Stimulated activated CD4-positive, alpha-beta T cell treated with anti-CD3 and anti-CD28 coated beads, Interleukin-12 subunit alpha, Interleukin-12 subunit beta, amount 100 ng/mL, for 4 hours (primary cell): ENCODE results near the gene ESRRA.
A peak's percentile ranks its signal among the peaks of the same experiment; 100 is the strongest.

Experiments
- DNase-seq: peaks from one replicate; pipeline ENCODE4 v3.0.0-alpha.2; 2020

The ESRRA gene

DNA sequence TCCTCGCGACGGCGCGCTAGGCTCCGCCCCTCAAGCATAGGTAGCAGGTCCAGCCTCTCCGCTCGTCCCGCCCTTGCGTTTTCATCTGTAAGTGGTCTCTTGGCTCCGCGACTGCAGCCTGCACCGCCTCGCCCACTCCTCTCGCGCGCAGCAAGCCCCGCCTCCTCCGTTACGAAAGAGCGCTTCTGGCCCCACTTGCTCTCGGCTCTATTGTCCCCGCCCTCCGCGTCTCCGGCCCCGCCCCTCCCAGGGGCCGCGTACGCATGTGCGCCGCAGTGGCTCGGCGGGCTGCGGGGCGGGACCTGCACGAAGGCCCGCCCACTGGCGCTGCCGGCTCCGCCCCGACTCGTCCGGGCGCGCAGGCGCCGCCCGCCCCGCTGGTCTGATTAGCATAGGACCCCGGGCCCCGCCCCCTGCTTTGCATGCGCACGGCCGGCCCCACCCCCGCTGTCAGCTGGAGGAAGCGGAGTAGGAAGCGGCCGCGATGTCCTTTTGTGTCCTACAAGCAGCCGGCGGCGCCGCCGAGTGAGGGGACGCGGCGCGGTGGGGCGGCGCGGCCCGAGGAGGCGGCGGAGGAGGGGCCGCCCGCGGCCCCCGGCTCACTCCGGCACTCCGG is at the start of gene ESRRA:
ESRRA (plus strand) TSS at position 450 of the 616 bp plus-strand sequence. CDS start 1,656 bp downstream, outside the sequence.
- peak; percentile 100 for DNase-seq

DNA sequence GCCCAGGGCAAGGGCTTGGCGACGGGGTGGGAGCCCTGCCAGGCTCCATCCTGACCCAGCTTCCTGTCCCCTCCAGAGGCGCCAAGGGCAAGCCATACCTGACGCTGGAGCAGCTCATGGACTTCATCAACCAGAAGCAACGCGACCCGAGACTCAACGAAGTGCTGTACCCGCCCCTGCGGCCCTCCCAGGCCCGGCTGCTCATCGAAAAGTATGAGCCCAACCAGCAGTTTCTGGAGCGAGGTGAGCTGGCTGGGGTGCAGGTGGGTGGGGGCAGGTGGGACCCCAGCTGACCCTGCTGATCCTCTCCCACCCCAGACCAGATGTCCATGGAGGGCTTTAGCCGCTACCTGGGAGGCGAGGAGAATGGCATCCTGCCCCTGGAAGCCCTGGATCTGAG is 49.0 kb upstream of the ESRRA start:
- DNase-seq: no peak

DNA sequence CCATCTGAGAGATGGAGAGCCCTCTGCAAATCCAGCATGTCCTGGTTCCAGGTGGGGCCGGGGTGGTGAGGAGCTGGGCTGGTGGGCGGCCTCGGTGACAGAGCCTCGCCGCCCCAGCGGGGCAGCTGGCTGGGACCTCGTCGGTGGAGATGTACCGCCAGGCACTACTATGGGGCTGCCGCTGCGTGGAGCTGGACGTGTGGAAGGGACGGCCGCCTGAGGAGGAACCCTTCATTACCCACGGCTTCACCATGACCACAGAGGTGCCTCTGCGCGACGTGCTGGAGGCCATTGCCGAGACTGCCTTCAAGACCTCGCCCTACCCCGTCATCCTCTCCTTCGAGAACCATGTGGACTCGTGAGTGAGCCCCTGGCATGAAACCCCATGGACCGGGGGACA is 47.0 kb upstream of the ESRRA start:
- DNase-seq: no peak

DNA sequence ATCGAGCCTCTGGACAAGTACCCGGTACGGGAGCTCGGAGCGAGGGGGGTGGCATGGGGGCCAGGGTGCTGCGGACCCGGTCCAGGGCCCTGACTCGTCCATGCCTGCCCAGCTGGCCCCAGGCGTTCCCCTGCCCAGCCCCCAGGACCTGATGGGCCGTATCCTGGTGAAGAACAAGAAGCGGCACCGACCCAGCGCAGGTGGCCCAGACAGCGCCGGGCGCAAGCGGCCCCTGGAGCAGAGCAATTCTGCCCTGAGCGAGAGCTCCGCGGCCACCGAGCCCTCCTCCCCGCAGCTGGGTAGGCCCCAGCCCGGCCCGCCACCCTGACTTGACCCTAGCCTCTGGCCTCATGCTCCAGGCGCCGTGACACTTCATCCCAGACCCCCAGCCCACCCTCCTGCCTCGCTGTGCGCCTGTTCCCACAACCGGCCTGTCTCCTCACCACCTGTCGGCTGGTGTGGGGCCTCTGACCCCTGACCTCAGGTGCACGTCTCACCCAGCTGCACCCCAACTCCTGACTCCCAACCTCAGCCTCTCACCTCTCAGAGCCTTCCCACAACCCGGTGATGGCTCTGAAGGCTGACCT is 46.3 kb upstream of the ESRRA start:
- no peak for DNase-seq

DNA sequence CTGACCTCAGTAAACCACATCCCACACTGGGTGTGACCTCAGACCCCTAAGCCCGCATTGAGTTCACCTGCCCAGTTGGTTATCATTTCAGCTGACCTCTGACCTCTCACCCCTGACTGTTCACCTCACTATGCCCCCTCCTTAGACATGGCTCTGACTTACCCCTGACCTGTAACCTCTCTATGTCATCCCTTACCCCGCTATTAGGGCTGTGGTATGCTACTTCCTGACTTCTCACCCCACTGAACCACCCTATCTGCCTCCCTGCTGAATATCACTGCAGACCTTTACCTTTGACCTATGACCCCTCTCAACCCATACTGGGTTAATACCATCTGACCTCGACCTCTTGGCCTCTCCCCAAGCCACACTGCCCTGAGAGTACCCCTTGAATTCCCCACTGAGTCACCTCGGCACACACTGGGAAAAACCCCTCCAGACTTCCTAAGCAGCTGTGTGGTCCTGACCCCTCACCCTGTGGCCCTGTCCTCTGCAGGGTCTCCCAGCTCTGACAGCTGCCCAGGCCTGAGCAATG is 45.7 kb upstream of the ESRRA start:
- no peak for DNase-seq

DNA sequence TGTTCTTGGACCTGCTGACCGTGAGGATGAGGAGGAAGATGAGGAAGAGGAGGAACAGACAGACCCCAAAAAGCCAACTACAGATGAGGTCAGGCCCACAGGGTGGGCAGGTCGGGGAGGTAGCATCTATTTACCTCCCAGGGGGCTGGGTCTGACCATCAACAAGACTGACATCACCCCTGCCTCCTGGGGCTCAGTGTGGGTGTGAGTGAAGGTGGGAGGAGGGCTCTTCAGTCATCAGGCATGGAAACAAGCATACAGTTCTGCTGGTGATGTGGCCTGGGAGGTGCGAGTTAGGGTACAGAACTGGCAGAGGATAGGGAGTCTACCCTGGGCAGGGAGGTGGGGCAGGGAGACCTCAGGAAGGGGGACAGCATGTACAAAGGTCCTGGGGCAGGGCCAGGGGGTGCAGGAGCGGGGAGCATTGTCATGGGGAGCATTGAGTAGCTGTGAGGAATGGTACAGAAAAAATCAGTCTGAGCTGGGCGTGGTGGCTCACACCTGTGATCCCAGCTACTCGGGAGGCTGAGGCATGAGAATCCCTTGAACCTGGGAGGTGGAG is 45.1 kb upstream of the ESRRA start:
- no peak for DNase-seq

DNA sequence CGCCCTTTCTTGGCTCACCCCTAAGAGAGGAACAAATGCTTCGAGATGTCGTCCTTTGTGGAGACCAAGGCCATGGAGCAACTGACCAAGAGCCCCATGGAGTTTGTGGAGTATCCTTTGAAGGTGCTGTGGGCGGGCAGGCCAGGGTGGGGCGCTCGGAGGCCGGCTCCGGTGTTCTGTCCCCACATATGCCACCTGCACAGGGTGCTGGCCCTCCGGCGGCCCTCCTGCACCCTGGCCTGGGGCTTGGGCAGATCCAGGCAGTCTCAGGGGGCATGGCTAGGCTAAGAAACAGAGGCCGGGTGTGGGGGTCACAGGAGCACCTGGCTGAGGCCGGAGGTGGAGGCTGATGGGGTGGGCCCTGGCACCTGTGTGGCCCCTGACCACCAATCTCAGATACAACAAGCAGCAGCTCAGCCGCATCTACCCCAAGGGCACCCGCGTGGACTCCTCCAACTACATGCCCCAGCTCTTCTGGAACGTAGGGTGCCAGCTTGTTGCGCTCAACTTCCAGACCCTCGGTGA is 43.7 kb upstream of the ESRRA start:
- DNase-seq: no peak

DNA sequence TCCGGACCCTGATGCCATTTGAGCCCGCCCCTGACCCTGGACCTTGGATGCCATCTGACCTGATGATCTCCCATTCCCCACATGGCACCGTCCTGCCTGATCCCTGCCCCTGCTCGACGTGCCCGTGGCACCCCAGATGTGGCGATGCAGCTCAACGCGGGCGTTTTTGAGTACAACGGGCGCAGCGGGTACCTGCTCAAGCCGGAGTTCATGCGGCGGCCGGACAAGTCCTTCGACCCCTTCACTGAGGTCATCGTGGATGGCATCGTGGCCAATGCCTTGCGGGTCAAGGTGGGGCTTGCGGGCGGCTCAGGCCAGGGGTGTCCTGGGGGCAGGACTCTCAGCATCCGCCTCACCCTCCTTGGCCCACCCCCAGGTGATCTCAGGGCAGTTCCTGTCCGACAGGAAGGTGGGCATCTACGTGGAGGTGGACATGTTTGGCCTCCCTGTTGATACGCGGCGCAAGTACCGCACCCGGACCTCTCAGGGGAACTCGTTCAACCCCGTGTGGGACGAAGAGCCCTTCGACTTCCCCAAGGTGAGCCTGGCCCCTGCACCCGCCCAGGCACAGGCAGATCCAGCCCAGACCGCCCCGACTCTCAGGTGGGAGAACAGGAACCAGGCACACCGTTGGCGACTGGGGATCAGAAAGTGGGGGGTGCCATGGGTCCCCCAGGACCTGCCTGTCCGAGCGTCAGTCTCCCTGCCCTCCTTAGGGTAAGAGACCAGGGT is 42.9 kb upstream of the ESRRA start:
- no peak for DNase-seq

DNA sequence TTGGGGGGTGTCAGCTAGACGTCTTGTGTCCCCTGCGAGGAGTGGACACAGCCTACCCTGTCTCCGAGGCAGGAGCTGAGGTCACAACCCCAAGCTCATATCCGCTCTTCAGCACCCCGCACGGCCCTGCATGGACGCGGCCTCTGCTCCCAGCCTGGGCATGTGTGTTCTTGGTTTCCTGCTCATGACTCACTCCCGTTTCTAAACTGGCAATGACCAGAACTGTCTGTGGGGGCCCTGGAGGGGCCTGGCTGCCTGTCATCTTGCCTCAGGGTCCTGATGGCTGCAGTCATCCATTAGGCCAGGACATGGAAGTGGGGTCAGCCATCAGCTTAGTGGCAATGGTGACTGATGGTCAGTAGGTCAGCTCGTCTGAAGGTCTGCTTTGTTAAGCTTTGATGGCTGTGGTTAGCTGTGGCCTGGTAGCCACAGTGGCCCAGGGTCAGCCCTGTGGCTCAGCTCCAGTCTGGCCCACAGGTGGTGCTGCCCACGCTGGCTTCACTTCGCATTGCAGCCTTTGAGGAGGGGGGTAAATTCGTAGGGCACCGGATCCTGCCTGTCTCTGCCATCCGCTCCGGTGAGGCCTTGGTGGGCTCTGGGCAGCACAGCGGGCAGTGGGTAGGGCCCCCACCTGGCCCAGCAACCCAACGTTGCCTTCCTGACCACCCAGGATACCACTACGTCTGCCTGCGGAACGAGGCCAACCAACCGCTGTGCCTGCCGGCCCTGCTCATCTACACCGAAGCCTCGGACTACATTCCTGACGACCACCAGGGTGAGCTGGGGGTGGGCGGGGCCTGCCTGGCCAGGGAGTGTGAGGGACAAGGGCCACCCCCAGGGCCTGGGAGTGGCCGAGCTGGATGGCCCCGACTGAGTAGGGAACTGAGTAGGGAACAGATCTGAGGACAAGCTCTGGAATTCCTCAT is 42.0 kb upstream of the ESRRA start:
- no peak for DNase-seq

DNA sequence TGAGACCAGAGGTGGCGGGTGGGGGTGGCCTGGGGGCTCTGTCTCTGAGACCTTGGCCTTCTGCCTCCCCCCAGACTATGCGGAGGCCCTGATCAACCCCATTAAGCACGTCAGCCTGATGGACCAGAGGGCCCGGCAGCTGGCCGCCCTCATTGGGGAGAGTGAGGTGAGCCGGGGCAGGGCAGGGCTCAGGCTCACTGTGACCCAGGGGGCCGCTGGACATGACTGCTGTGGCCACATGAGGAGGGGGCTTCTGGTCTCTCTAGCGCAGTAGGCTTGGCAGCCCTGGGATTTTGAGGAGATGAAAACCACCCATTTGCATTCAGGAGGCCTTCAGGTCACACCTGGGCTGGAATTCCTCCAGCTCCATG is 41.4 kb upstream of the ESRRA start:
- no peak for DNase-seq

DNA sequence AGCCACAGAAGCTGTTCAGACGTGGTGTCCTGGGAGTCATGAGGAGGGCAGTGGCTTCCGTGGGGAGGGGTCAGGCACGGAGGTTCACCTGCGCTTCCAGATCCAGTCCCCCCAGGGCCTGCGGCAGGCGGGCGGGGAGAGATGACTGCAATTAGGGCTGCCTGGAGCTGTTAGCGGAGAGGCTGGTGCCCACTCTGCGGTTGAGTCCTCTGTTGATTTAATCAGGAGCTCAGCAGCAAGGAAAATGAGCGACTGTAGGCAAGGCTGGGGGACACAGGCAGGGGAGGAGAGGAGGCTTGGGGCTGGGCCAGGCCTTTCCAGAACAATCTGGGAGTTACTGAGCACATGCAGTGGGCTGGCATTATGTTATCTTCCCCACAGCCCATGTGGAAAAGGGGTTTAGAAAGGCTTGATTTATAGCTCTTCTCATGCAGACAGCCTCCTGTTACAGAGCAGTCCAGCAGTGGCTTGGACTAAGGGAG is 40.9 kb upstream of the ESRRA start:
- no peak for DNase-seq

DNA sequence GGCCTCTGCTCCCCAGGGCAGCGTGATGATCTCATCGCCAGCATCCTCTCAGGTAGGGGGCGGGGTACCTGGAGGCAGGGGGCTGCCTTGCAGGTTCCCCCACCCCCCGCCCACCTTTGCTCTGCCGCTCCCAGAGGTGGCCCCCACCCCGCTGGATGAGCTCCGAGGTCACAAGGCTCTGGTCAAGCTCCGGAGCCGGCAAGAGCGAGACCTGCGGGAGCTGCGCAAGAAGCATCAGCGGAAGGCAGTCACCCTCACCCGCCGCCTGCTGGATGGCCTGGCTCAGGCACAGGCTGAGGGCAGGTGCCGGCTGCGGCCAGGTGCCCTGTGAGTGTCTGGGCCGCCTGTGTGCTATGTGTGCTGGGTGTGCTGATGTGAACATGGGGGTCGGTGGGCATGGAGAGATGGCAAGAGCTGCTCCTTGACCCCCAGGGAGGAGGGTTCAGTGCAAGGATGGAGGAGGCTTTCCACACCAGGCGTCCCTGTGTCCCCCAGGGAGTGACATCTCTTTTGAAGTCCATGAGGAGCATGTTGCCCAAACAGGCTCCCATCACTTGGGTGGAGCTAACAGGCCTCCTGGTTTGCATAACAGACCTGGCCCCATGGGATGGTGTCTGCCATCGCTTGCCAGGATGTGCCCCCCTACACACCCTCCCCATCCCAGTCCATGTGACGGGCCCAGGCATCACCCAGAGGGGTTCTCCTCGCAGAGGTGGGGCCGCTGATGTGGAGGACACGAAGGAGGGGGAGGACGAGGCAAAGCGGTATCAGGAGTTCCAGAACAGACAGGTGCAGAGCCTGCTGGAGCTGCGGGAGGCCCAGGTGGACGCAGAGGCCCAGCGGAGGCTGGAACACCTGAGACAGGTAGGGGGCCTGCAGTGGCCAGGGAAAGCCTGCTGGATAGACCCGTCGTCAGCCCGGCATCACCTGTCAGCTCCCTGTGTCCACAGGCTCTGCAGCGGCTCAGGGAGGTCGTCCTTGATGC is 39.9 kb upstream of the ESRRA start:
- no peak for DNase-seq

DNA sequence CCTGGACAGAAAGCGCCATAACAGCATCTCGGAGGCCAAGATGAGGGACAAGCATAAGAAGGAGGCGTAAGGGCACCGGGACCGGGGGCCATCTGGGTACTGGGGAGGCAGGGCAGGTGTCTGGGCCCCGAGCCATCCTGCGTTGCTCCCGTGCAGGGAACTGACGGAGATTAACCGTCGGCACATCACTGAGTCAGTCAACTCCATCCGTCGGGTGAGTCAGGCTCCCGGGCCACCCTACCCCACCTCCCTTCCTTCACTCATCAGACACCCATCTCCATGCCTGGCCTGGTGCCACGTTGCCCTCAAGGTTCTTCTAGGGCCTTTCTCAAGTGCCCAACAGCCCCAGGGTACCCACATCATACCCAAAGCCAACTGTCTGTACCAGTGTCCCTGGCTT is 39.0 kb upstream of the ESRRA start:
- no peak for DNase-seq

DNA sequence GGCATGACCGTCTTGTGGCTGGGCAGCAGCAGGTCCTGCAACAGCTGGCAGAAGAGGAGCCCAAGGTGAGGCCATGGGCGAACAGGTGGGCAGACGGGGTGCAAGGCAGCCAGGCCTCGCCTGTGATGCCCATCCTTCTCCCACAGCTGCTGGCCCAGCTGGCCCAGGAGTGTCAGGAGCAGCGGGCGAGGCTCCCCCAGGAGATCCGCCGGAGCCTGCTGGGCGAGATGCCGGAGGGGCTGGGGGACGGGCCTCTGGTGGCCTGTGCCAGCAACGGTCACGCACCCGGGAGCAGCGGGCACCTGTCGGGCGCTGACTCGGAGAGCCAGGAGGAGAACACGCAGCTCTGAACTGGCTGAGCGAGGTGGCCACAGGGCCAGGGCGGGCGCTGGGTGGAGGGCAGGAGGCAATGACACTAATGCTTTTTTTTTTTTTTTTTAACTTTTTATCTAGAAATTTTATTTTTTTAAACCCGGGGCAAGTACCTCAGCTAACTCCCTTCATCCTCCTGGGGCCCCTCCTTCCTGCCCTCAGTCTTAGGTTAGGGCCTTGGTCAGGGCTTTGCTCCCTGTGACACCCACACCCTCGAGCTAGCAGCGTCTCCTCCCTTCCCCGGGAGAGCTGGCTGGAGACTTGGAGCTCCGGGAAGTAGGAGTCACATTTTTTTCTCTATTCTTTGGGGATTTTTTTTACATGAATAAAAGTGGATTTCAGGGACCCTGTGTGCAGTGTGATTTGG is 37.9 kb upstream of the ESRRA start:
- no peak for DNase-seq

DNA sequence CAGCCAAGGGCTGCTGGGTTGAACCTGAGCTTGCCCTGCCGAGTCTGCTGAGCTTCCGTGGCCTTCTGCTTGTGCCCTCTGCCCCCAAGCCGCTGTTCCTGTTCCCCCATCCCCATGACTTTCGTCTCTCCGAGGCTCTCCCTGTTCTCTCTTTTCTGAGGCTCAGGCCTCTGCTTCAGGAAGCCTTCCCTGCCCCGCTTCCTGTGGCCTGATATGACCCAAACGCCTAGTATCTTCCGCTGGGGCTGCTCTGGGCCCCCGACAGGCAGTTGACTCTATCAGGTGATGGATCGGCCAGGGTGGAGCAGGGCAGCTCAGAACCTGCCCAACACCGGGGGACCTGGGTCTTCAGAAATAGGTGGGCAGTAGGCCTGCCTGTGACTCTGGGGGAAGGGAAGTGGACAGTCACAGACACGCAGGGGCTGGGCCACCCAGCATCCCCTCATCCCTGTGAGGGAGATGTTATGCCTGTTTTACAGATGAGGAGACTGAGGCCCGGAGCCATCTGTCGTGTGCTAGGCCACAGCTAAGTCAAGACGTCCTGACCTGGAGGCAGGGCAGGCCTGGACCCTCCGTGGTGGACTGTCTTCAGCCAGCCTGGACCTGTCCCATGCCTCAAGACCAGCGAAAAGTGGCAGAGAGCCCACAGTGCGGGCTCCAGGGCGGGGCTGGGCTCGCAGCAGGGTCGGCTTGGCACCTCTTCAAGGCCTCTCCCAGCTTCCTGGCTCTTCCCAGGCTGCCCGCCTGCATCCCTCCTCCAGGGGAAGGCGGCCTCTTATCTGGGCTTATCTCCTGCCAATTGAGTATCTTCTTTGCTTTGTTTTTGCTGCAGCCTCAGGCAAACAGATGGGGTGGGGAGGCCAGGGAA is 37.1 kb upstream of the ESRRA start:
- DNase-seq: no peak

DNA sequence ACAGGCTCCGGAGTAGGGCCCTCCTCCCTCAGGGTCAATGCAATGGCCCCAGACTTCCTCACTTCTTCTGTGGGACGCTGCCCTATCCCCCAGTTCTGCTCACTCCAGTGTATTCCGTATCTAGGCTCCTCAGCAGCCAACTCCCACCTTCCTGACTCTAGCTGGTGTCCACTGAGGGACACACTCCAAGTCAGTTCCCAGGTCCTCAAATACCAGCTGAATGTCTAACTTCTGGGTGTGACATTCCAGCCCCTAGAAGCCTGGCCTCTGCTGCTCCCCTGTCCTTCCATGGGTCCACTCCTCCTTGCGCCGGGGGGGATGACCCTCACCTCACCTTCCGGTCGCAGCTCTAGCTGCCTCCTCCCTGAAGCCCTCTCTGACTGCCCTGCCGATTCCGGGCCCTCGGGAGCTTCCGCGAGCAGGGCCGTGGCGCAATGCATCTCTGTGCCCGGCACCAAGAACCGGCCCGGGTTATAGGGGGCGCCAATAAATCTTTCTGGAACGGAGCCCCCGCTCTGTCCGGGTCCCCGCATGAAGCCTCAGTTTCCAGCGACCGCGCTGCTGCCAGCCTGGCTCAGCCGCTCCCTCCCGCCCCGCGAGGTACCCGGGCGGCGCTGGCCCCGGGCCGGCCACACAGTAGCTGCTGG is 36.3 kb upstream of the ESRRA start:
- peak; percentile 53 for DNase-seq

DNA sequence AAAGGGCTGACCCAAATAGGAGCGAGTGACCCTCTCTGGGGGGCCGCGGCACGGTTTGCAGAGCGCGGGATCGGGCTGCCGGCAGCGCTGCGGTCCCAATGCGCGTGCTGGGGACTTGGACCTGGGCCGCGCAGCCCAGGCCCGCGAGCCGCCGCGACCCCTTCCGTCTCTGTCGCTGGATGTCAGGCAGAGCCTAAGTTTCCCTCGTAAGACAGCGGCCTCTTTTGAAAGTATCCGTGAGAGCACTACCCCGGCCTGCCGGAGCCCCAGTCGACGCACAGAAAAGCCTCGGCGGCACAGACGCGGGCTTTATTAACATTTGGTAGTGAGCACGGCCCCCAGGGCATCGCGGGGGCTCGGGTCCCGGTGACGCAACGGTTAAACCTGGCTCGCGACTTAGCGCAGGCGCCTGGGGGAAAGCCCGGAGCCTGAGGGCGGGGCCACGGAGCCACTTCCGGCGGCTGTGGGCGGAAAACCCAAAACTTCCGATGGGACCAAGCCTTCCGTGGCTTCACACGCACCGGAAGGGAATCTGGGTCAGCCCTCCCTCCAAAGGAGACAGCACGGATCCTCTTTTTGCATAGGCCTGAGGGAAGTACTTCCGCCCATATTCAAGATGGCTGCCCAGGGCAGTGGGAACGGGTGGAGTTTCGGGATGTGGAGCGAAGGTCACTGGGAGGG is 35.6 kb upstream of the ESRRA start:
- DNase-seq: peak; percentile 97
